HUDEP-2 (cell line): ENCODE measurements around the gene PRKCQ.

Experiments used
- DNase-seq, 76 experiments: peaks; one replicate each; lab custom pipeline; 2025; ENCODE audit not compliant: unreplicated experiment in 76 of 76; lab: John Stamatoyannopoulos, UW

The PRKCQ gene

GRCh38 chr10:6570893-6571292, 9.2 kb downstream of the PRKCQ start:
- DNase-seq = no peak

DNA sequence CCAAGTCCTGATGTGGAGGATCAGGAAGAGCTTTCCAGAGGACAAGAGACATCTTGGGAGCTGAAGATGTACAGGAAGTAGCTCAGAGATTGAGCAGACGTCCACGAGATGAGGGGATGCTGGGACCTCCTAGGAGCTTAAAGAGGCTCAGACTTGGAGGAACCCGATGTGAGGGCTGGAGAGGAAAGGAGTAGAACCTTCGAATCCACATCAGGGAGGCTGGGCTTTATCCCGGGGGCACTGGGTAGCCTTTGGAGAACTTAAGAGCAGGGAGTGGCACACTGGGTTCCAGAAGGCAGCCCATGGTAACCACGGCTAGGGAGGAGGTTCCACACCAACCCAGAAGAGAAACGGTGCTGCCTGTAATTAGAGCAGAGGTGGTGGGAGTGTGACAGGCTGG, 10.8 kb downstream of the PRKCQ start:
- no peak for DNase-seq

- no peak for DNase-seq
Measured at GRCh38 chr10:6567884-6568283, 12.2 kb downstream of the PRKCQ start.

DNA sequence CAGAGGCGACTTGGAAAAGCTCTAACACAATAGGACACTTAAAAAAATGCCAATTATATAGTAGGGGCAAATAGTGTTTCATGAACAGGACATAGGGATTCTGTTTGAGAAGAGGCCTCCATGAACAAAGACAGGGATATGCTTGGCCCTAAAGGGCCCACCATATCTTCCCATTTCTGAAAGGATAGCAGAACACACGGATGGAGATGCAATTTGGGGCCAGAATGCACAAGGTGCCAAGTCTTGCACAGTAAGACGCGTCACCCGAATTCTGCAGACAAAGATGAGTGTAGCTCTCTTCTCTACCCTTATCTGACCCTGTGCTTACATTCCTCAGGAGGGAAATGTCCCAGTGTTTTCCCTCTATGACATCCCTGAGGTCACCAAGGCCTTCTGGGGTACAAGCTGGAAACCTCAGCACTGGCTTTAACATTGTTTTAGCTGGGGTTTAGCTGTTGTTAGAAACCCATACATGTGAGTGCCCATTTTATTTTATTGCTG, 12.8 kb downstream of the PRKCQ start:
- no peak for DNase-seq

DNA sequence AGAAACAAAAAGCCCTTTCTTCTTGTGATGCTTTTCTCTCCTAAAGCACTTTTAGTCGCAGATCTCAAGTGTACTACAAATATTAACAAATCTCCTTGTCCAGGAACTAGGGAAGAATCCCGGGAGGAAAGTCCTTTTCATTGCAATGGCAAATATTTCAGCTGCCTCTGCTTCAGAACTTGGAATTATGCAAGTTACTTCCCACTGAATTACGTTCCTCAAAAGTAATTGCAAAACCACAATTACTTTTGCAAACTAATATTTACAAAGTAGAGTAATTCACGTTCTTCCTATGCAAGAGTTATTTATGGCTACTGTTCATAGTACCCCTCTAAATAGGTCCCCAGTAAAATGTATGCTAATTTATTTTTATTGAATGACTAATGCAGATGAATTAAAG, 14.5 kb downstream of the PRKCQ start:
- no peak for DNase-seq

DNA sequence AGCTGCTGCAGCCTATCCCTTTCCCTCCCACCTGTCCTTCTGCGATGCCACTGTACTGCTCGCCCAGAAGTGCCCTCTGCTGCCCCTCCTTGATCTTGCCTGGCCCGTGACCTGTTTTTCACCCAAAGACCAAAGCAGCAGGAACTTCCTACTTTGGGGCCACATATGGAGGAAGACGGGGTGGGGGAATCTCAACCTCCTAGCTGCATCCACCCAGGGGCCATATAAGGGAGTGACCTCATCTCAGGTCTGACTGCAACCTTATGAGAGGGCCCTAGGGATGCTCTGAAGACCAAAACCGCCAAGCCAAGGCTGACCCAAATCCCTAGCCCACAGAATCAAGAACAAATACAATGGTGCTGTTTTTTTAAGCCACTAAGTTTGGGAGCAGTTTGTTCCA, 15.7 kb downstream of the PRKCQ start:
- DNase-seq = no peak

GRCh38 chr10:6563731-6564130, 16.3 kb downstream of the PRKCQ start:
- no peak for DNase-seq

DNA sequence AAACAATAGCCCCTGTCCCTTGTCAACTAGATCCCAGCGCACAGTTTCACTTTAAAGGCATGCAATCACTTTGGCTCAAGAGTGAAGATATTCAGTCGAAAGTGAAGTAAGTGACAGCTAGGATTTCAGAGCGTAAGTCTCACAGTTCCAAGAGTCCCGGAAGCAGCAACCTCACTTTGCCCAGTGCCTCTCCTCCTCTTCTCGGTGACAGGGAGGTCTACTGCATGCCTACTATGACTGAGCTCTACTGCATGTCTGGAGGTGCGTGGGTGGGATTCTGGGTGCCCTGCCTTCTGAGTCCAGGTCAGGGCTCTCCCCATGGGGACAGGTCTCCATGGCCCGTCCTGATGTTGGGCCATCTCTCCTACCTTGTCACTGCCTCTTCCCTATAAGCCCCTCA, 17.0 kb downstream of the PRKCQ start:
- no peak for DNase-seq

DNA sequence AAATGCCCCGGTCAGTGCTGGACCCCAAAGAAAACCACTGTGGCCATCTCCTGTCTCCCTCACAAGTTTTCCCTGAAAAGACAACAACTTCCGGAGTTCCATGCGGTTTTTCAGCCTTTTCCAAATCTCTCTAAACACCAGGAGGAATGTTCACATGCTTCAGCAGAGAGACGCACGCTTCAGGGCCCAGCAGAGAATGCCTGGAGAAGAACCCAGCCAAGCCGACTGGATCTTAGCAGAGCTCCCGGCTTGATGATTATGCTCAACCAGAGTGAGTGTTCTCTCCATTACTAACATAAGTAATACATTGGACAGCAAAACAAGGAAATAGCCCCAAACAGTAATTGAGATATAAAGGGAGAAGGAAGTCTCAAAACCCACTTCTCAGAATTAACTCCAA, 17.9 kb downstream of the PRKCQ start:
- no peak for DNase-seq

DNA sequence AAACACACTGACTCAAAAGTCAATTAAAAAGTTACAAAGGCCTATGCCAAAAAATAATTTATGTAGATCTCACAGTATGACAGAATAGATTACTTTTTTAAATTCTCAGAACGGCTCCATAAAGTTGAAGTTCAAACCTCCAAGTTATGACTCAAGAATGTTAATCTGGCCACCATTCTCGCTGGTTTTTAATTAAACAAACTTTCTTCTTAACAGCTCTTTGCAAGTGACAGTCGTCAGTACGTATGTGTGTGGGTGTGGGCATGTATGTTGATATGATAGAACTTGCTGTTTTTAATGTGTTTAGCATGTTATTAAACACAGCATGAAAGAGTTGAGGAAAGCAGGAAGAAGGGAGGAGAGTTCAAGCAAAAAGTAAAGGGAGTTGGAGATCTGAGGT, 18.5 kb downstream of the PRKCQ start:
- no peak for DNase-seq

GRCh38 chr10:6558759-6559461, 21.2 kb downstream of the PRKCQ start:
- no peak for DNase-seq

- DNase-seq = no peak
Measured at GRCh38 chr10:6558272-6558671, 21.8 kb downstream of the PRKCQ start.

GRCh38 chr10:6553937-6554336, 26.1 kb downstream of the PRKCQ start:
- DNase-seq = no peak

- DNase-seq = no peak
Measured at GRCh38 chr10:6543431-6544005, 36.6 kb downstream of the PRKCQ start.

GRCh38 chr10:6542999-6543430, 37.1 kb downstream of the PRKCQ start:
- DNase-seq = no peak

GRCh38 chr10:6539833-6540232, 40.2 kb downstream of the PRKCQ start:
- peak in 1 of 76 experiments; percentile 10 for DNase-seq

GRCh38 chr10:6537770-6538169, 42.3 kb downstream of the PRKCQ start:
- no peak for DNase-seq

DNA sequence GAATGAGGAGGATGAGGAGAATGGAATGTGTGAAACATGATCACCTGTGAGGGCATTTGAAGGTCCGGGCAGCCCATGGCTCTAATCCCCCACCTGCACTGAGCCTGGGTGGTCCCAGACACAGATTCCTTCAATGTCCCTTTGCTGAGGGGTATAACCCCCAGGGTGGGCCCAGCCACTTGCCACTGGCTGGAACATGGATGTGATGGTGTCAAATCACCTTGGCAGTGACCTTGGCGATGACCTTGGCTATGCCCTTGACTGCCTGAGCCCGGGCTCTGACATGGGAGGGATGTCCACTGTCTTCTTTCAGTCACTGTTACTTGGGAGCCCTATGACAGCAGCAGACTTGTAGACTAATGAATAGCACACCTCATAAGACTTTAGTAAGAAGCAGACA, 44.0 kb downstream of the PRKCQ start:
- no peak for DNase-seq

GRCh38 chr10:6535156-6535764, 44.8 kb downstream of the PRKCQ start:
- no peak for DNase-seq

DNA sequence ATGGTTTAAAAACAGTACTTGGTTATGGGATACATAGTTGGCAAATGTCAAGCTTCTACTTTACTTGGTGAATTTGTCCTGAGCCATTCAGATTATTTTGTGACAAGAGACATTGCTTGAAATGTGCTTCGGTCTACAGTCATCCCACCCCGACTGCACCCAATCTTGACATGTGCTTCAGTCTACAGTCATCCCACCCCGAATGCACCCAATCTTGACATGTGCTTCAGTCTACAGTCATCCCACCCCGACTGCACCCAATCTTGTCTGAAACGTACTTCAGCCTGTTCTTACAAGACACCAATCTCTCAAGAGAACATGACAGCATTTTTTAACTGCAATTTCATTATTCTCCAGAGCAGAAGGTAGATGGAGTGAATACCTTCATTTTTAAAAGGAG, 47.8 kb downstream of the PRKCQ start:
- DNase-seq = no peak

DNA sequence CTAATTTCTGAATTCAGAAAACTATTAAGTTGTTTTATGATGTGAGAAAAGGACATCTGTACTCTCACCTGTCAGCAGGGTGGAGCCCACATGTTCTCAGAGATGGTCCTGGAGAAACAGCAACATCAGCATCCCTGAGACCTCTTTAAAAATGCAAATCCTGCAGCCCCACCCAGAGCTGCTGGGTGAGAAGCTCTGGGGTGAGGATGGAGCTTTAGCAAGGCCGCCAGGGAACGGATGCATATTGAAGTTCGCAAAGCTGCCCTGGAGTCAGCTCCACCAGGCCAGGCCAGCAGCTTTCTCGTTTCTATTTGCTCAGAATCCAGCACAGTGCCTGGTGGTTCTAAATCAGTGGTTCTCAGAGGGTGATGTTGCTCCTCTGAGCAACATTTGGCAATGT, 49.1 kb downstream of the PRKCQ start:
- no peak for DNase-seq

GRCh38 chr10:6530211-6530840, 49.8 kb downstream of the PRKCQ start:
- DNase-seq = no peak
